CD14-positive monocyte (primary cell): Measurements from ENCODE around the gene ATP6V0E1. TPM values are rescaled to one million over a fixed set of nuclear protein-coding genes. Genes with fewer than 3 reads are reported as not detected.

ENCODE experiments used
- DNase-seq, 3 donors: peaks; one replicate each; pipeline ENCODE4 v3.0.0-alpha.2; 2011 to 2022
- H2AFZ ChIP-seq: 2 replicates; pipeline ENCODE4 v1.6.0; 2012; ENCODE audit warnings: mild to moderate bottlenecking, low read depth, low read length, inconsistent platforms; ENCODE audit not compliant: insufficient read depth, poor library complexity, severe bottlenecking
- H3K27ac ChIP-seq, 2 donors: 1 replicate in 1 of 2; 2 replicates in 1 of 2; pipeline ENCODE4 v1.5.1; 2012 to 2013; ENCODE audit warnings: low read length in 2 of 2, control low read depth in 1 of 2, inconsistent platforms in 1 of 2, low read depth in 1 of 2, mild to moderate bottlenecking in 1 of 2
- H3K27me3 ChIP-seq, 2 donors: one replicate each; pipeline versions ENCODE4 v1.6.0 to v1.6.1; 2011 to 2013; ENCODE audit warnings: low read length in 2 of 2; ENCODE audit not compliant: control insufficient read depth in 2 of 2, insufficient read depth in 2 of 2
- H3K36me3 ChIP-seq, 2 donors: replicated peaks in 1 of 2; 1 replicate in 1 of 2; 2 replicates in 1 of 2; pipeline versions ENCODE4 v1.5.1 to v1.6.1; 2012 to 2013; ENCODE audit warnings: low read length in 2 of 2, control low read depth in 1 of 2, inconsistent platforms in 1 of 2, mild to moderate bottlenecking in 1 of 2; ENCODE audit not compliant: insufficient read depth in 2 of 2, control insufficient read depth in 1 of 2
- H3K4me1 ChIP-seq, 2 donors: 1 replicate in 1 of 2; 2 replicates in 1 of 2; pipeline versions ENCODE4 v1.5.1 to v1.6.1; 2012 to 2013; ENCODE audit warnings: low read length in 2 of 2, control low read depth in 1 of 2, inconsistent platforms in 1 of 2, mild to moderate bottlenecking in 1 of 2, moderate library complexity in 1 of 2; ENCODE audit not compliant: insufficient read depth in 2 of 2, control insufficient read depth in 1 of 2
- H3K4me2 ChIP-seq: replicated peaks from 2 replicates; pipeline ENCODE3; 2012; ENCODE audit warnings: low read length, moderate library complexity, mild to moderate bottlenecking; ENCODE audit not compliant: poor library complexity, severe bottlenecking; ENCODE audit errors: extremely low read depth
- H3K4me3 ChIP-seq, 3 experiments: fragments of 200-600 bp in 1 of 3; sonication (generic) in 1 of 3; replicated peaks in 1 of 3; 1 replicate in 2 of 3; 2 replicates in 1 of 3; pipeline ENCODE4 v1.5.1; 2011 to 2013; ENCODE audit warnings: low read length in 3 of 3, mild to moderate bottlenecking in 3 of 3, control low read depth in 2 of 3, low read depth in 2 of 3, inconsistent platforms in 1 of 3, moderate library complexity in 1 of 3
- H3K79me2 ChIP-seq: 2 replicates; pipeline ENCODE4 v1.6.0; 2012; ENCODE audit warnings: mild to moderate bottlenecking, control low read depth, inconsistent platforms, low read length, moderate library complexity; ENCODE audit not compliant: insufficient read depth
- H3K9ac ChIP-seq: 2 replicates; pipeline ENCODE4 v1.6.0; 2017; ENCODE audit warnings: low read length, mild to moderate bottlenecking; ENCODE audit not compliant: insufficient read depth, poor library complexity, severe bottlenecking
- H3K9me3 ChIP-seq, 2 donors: replicated peaks in 1 of 2; 1 replicate in 1 of 2; 2 replicates in 1 of 2; pipeline versions ENCODE4 v1.5.1 to v1.6.1; 2012 to 2013; ENCODE audit warnings: low read length in 2 of 2, control low read depth in 1 of 2; ENCODE audit not compliant: control insufficient read depth in 1 of 2, insufficient read depth in 1 of 2
- H4K20me1 ChIP-seq: 2 replicates; pipeline ENCODE4 v1.6.0; 2012; ENCODE audit warnings: mild to moderate bottlenecking, low read length, control low read depth, moderate library complexity; ENCODE audit not compliant: insufficient read depth
- H3K27ac Mint-ChIP-seq, 7 donors: one replicate each; pipeline ENCODE4 v1.8.0; 2020; ENCODE audit warnings: mild to moderate bottlenecking in 7 of 7, mixed read lengths in 7 of 7, moderate library complexity in 6 of 7, inconsistent platforms in 2 of 7
- H3K27me3 Mint-ChIP-seq, 3 donors: one replicate each; pipeline ENCODE4 v1.8.0; 2021 to 2022; ENCODE audit warnings: low read depth in 3 of 3, mild to moderate bottlenecking in 3 of 3, mixed read lengths in 3 of 3, moderate library complexity in 3 of 3, inconsistent platforms in 1 of 3
- H3K36me3 Mint-ChIP-seq, 2 donors: one replicate each; pipeline ENCODE4 v1.8.0; 2020; ENCODE audit warnings: mixed read lengths in 2 of 2, inconsistent platforms in 1 of 2, mild to moderate bottlenecking in 1 of 2
- H3K4me1 Mint-ChIP-seq: one replicate; pipeline ENCODE4 v1.8.0; 2020; ENCODE audit warnings: mild to moderate bottlenecking, mixed read lengths
- H3K4me3 Mint-ChIP-seq, 2 donors: one replicate each; pipeline ENCODE4 v1.8.0; 2020; ENCODE audit warnings: mild to moderate bottlenecking in 2 of 2, mixed read lengths in 2 of 2, moderate library complexity in 1 of 2
- H3K9me3 Mint-ChIP-seq, 7 donors: one replicate each; pipeline ENCODE4 v1.8.0; 2020 to 2022; ENCODE audit warnings: mixed read lengths in 7 of 7, mild to moderate bottlenecking in 6 of 7, moderate library complexity in 6 of 7, inconsistent platforms in 2 of 7
- WGBS: methylation state at CpG from one replicate; pipeline ENCODE4 v1.1.5; 2013; ENCODE audit warnings: missing lambda C conversion rate; ENCODE audit not compliant: insufficient coverage; 5-methylcytosine and 5-hydroxymethylcytosine counted together
- intact Hi-C, 2 donors: fragments of 100-400 bp; cut with micrococcal nuclease; formaldehyde crosslinking; loops; one replicate each; pipeline versions ENCODE4 v1.15.0 to v1.15.1; 2023
- polyA plus RNA-seq, 3 donors: library from polyadenylated mRNA; depleted of rRNA in 1 of 3; unstranded in 2 of 3; stranded (reverse) in 1 of 3; fragments of 300-500 nt in 2 of 3; fragments of >200 nt in 1 of 3; fragmentation: Illumina TruSeq in 2 of 3; gene quantifications; 1 replicate in 2 of 3; 2 replicates in 1 of 3; pipeline ENCODE4 v1.2.3, GENCODE V29; 2012 to 2021
- TF ChIP-seq, protein P1 (sequence below): fragments of 200-600 bp; IDR thresholded peaks from one replicate; pipeline ENCODE4 v1.8.0; 2022; ENCODE audit warnings: antibody characterized with exemption, mild to moderate bottlenecking

The ATP6V0E1 gene
- polyA plus RNA-seq, 3 donors, result 216 to 760 (median 698) TPM

DNA sequence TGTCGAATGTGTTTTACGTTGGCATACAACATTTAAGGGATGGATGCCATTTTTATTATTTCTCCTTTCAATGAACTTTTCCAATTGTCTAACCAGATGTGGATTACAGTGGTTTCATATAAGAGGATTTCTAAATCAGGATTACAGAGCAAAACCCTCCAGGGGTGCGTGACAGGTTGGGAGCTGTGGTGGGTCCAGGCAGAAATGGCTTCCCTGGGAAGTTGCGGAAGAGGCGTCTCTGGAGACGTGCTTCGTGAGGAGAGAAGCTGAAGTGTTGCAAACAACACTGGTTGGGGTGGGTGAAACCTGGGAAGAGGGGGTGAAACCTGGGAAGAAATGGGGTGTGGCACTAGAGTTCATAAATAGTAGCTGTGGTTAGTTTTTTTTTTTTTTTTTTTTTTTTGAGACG, 28.8 kb upstream of the ATP6V0E1 start:
- peaks cover 0 to 3% (median 0%) of the 10 kb centered on the region in 7 donors for H3K9me3 Mint-ChIP-seq
- intact Hi-C loops, result no loop called here
- TF ChIP-seq, protein P1, sequence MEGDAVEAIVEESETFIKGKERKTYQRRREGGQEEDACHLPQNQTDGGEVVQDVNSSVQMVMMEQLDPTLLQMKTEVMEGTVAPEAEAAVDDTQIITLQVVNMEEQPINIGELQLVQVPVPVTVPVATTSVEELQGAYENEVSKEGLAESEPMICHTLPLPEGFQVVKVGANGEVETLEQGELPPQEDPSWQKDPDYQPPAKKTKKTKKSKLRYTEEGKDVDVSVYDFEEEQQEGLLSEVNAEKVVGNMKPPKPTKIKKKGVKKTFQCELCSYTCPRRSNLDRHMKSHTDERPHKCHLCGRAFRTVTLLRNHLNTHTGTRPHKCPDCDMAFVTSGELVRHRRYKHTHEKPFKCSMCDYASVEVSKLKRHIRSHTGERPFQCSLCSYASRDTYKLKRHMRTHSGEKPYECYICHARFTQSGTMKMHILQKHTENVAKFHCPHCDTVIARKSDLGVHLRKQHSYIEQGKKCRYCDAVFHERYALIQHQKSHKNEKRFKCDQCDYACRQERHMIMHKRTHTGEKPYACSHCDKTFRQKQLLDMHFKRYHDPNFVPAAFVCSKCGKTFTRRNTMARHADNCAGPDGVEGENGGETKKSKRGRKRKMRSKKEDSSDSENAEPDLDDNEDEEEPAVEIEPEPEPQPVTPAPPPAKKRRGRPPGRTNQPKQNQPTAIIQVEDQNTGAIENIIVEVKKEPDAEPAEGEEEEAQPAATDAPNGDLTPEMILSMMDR, result no peak
- Histone ChIP-seq H3K4me3 (no peak overlapping the region), H4K20me1 (no peaks in the 10 kb centered on the region), H3K27me3 (no peaks in the 10 kb centered on the region), H3K79me2 (peaks cover 4% of the 10 kb centered on the region), H3K9me3 (no peaks in the 10 kb centered on the region), H3K4me1 (peaks cover 8 to 18% of the 10 kb centered on the region in 2 donors), H3K9ac (no peak overlapping the region), H3K36me3 (peaks cover 0 to 2% of the 10 kb centered on the region in 2 donors), H2AFZ (no peak overlapping the region), H3K4me2 (no peak overlapping the region), H3K27ac (no peak overlapping the region)
- peaks cover 21% of the 10 kb centered on the region for H3K4me1 Mint-ChIP-seq
- H3K27ac Mint-ChIP-seq, result no peak overlapping the region
- peaks cover 5 to 15% (median 7%) of the 10 kb centered on the region in 3 donors for H3K27me3 Mint-ChIP-seq
- peak overlapping the region in 1 of 2 donors; percentile 64 for H3K4me3 Mint-ChIP-seq
- 81% methylated on average over 5 of the region's 8 CpGs for WGBS
- peaks cover 12 to 16% of the 10 kb centered on the region in 2 donors for H3K36me3 Mint-ChIP-seq
- no peak for DNase-seq

GRCh38 chr5:172956228-172956627, 27.3 kb upstream of the ATP6V0E1 start:
- Histone ChIP-seq H3K9ac (no peak overlapping the region), H3K27me3 (no peaks in the 10 kb centered on the region), H2AFZ (no peak overlapping the region), H3K4me1 (peaks cover 16 to 24% of the 10 kb centered on the region in 2 donors), H3K36me3 (peaks cover 0 to 2% of the 10 kb centered on the region in 2 donors), H3K4me3 (no peak overlapping the region), H3K27ac (no peak overlapping the region), H3K9me3 (no peaks in the 10 kb centered on the region), H3K79me2 (peaks cover 13% of the 10 kb centered on the region), H4K20me1 (no peaks in the 10 kb centered on the region), H3K4me2 (no peak overlapping the region)
- TF ChIP-seq, protein P1, result no peak
- Mint-ChIP-seq H3K4me1 (peaks cover 28% of the 10 kb centered on the region), H3K27me3 (peaks cover 5 to 15% (median 7%) of the 10 kb centered on the region in 3 donors), H3K4me3 (no peak overlapping the region), H3K9me3 (peaks cover 0 to 3% (median 0%) of the 10 kb centered on the region in 7 donors), H3K27ac (no peak overlapping the region), H3K36me3 (peaks cover 8% of the 10 kb centered on the region in 2 donors)
- intact Hi-C loops, result no loop called here
- no CpG with 5 or more reads among the region's 3 CpGs for WGBS
- no peak for DNase-seq
